NCI-H2081 treated with DMSO at 0.1 percent for 48 hours (cell line): Measurements from ENCODE around the gene CHD9.
"Not testable (repeated sequence)": the region's sequence is repeated elsewhere in the genome, so short reads cannot be mapped to it uniquely, and the experiment has no call there.

ENCODE experiments used
- DNase-seq: peaks from one replicate; lab custom pipeline; 2025; lab: John Stamatoyannopoulos, UW

The CHD9 gene

GRCh38 chr16:53131363-53132071 lies 76.7 kb downstream of the CHD9 start:
- no peak for DNase-seq

GRCh38 chr16:53132406-53132805 lies 77.6 kb downstream of the CHD9 start:
- no peak for DNase-seq

- no peak for DNase-seq
Observed at GRCh38 chr16:53135329-53135728, 80.5 kb downstream of the CHD9 start.

DNA sequence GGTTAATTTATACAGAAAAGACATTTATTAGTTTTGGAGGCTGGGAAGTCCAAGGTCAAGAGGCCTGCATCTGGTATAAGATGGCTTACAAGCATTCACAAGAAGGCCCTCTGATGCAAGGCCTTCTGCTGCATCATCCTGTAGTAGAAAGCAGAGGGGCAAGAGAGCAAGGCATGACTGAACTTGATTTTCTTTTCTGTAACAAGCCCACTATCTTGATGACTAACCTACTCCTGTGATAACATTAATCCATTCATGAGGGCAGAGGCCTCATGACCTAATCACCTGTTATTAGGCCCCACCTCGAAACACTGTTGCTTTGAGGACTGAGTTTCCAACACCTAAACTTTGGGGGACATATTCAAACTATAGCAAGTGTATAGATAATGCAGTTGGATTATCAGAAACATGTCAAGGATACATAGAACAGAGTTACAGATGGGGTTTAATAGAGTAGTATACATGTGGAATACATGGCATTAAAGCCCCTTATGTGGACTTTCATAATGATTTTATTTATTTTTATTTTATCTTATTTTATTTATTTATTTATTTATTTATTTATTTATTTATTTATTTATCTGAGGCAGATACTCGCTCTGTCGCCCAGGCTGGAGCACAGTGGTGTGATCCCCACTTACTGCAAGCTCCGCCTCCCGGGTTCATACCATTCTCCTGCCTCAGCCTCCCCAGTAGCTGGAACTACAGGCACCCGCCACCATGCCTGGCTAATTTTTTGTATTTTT lies 88.2 kb downstream of the CHD9 start:
- DNase-seq, result no peak

- no peak for DNase-seq
Observed at GRCh38 chr16:53147500-53148065, 92.8 kb downstream of the CHD9 start.

DNA sequence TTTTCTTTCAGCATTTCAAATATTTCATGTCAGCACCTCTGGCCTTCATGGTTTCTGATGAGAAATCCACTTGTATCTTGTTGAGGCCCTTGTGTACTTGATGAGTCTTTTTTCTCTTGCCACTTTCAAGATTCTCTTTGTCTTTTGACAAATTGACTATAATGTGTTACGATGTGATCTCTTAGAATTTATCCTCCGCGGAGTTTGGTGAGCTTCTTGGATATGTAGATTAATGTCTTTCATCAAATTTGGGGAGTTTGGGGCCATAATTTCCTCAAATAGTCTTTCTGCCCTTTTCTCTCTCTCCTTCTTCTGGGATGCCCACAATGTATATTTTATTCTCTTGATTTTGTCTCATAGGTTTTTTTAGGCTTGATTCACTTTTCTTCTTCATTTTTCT lies 96.0 kb downstream of the CHD9 start:
- DNase-seq, result no peak

DNA sequence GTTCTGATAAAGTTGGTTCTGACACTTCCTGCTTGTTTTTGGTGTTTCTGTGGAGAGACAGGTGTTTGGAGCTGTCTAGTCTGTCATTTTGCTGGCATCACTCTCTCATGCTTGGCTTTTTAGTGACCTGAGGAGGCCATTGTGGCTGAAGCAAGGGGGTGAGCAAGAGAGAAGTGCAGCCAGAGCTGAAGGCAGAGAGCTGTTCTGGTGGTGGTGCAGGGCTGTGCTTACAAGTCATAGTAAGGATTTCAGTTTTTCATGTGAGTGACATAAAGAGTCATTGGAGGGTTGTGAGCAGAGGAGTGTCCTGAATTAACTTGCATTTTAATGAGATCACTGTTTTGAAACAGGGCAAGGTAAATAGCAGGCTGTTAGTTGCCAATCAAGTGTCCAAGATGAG lies 97.5 kb downstream of the CHD9 start:
- DNase-seq, result no peak

DNA sequence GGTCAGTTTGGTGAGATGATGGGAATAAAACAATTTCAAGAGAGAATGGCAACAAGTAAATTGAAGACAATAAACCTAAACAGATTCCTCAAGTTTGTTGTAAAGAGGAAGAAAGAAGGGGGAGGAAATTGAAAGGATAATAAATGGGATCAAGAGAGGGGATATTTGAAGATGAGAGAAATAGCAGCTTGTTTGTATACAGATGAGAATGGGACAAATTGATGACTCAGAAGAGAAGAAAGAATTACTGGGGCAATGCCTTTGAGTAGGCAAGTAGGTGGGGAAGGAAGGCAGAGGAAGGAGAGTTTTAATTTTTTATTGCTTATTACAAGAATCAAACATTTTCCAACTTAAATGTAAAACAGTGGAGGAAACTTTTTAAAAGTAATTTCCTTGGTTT lies 98.3 kb downstream of the CHD9 start:
- DNase-seq, result no peak

GRCh38 chr16:53154513-53154912 lies 99.7 kb downstream of the CHD9 start:
- no peak for DNase-seq

- no peak for DNase-seq
Observed at GRCh38 chr16:53156516-53156915, 101.7 kb downstream of the CHD9 start.

- no peak for DNase-seq
Observed at GRCh38 chr16:53159781-53160436, 105.1 kb downstream of the CHD9 start.

GRCh38 chr16:53166099-53166498 lies 111.3 kb downstream of the CHD9 start:
- DNase-seq, result no peak

- no peak for DNase-seq
Observed at GRCh38 chr16:53168744-53169143, 114.0 kb downstream of the CHD9 start.

GRCh38 chr16:53172517-53172916 lies 117.7 kb downstream of the CHD9 start:
- DNase-seq, result no peak

GRCh38 chr16:53175118-53175517 lies 120.3 kb downstream of the CHD9 start:
- DNase-seq, result no peak

GRCh38 chr16:53176434-53176833 lies 121.6 kb downstream of the CHD9 start:
- DNase-seq, result no peak

- no peak for DNase-seq
Observed at GRCh38 chr16:53183442-53183841, 128.7 kb downstream of the CHD9 start.

DNA sequence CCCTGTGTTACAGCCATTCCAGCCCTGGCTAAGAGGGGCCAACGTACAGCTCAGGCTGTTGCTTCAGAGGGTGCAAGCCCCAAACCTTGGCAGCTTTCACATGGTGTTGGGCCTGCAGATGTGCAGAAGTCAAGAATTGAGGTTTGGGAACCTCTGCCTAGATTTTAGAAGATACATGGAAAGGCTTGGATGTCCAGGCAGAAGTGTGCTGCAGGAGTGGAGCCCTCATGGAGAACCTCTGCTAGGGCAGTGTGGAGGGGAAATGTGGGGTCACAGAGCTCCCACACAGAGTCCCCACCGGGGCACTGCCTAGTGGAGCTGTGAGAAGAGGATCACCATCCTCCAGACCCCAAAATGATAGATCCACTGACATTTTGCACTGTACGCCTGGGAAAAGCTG lies 130.9 kb downstream of the CHD9 start:
- DNase-seq, result not testable (repeated sequence)

DNA sequence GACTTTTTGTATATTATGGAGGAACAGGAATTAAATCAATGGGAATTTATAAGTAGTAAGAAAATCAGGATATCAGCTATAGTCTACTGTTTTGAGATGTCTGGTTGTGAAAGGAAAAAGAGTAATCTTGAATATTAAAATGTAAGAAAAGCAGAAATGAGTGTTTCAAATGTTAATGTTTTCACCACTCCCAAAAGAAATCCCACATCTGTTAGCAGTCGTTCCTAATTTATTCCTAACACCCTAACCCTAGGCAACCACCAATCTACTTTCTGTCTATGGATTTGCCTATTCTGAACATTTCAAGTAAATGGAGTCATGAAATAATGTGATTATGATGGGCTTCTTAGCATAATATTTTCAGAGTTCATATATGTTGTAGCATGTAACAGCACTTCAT lies 133.0 kb downstream of the CHD9 start:
- no peak for DNase-seq

- no peak for DNase-seq
Observed at GRCh38 chr16:53191413-53191812, 136.6 kb downstream of the CHD9 start.

- DNase-seq, result no peak
Observed at GRCh38 chr16:53198933-53199332, 144.1 kb downstream of the CHD9 start.

DNA sequence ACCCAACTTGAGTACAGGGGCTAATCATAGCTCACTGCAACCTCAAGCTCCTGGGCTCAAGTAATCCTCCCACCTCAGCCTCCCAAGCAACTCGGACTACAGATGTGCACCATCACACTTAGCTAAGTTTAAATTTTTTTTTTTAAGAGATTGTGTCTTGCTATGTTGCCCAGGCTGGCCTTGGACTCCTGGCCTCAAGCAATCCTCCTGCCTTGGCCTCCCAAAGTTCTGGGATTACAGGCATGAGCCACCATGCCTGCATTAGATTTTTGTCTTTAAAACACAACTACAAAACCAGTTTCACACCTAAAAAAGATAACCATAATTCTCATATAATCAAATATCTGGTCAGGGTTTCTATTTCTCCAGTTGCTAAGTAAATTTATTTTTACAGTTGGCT lies 147.1 kb downstream of the CHD9 start:
- DNase-seq, result no peak

DNA sequence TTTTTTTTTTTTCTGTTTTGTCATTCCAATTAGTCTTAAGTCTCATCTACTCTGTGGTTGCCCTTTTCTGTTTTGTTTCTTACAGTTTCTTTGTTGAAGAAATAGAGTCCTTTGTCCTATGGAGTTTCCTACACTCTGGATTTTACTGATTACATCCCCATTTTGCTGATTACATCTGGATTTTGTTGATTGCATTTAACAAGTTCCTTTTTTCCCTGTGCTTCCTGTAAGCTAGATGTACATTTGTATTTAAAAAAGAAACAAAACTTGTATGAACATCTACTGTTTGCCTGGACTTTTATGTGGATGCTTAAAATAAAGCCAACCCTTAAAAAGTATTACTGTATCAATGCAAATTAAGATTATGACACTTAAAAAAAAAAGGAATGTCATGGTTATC lies 147.6 kb downstream of the CHD9 start:
- no peak for DNase-seq
